ENCODE results near the gene PID1. TPM values are rescaled to one million over a fixed set of nuclear protein-coding genes. Genes with fewer than 3 reads are reported as not detected.

PID1 gene
- total RNA-seq, 2 donors from 2014 or later: 13.0 to 13.8 TPM

- ATAC-seq (no peak), DNase-seq (peak in 1 of 4 donors; percentile 20)
- Histone ChIP-seq H3K27ac (peak overlapping the region in 1 of 4 donors; percentile 49), H3K27me3 (no peaks in the 10 kb centered on the region), H3K4me1 (no peaks in the 10 kb centered on the region), H3K36me3 (replicated peaks in 1 of 2; ENCODE audit: insufficient read depth in 1 of 2, low read depth in 2 of 2) (no peaks in the 10 kb centered on the region), H3K9me3 (no peaks in the 10 kb centered on the region), H3K4me3 (no peak overlapping the region)
- TF ChIP-seq CTCF (IDR thresholded peaks at IDR 0.05): no peak
- TF ChIP-seq POLR2A (IDR thresholded peaks at IDR 0.05): no peak
- intact Hi-C loops (cut with DNase I): no loop called here
- WGBS, 2 donors: 27 to 45% methylated on average over 2 of the region's 2 CpGs
Measured at GRCh38 chr2:229301237-229301636, 30.1 kb upstream of the PID1 start.

GRCh38 chr2:229300790-229301189 is 29.7 kb upstream of the PID1 start:
- H3K27me3 ChIP-seq: no peaks in the 10 kb centered on the region
- no peaks in the 10 kb centered on the region for H3K4me1 ChIP-seq
- intact Hi-C loops (cut with DNase I): no loop called here
- 32 to 54% methylated on average over 3 of the region's 3 CpGs for WGBS, 2 donors
- H3K9me3 ChIP-seq: no peaks in the 10 kb centered on the region
- no peak overlapping the region for H3K4me3 ChIP-seq
- H3K36me3 ChIP-seq (replicated peaks in 1 of 2; ENCODE audit: insufficient read depth in 1 of 2, low read depth in 2 of 2): no peaks in the 10 kb centered on the region
- DNase-seq: no peak
- no peak for TF ChIP-seq POLR2A (IDR thresholded peaks at IDR 0.05)
- no peak for TF ChIP-seq CTCF (IDR thresholded peaks at IDR 0.05)
- no peak for ATAC-seq
- peak overlapping the region in 1 of 4 donors; percentile 49 for H3K27ac ChIP-seq

GRCh38 chr2:229300371-229300770 is 29.3 kb upstream of the PID1 start:
- Histone ChIP-seq H3K4me3 (no peak overlapping the region), H3K9me3 (no peaks in the 10 kb centered on the region), H3K36me3 (replicated peaks in 1 of 2; ENCODE audit: insufficient read depth in 1 of 2, low read depth in 2 of 2) (no peaks in the 10 kb centered on the region), H3K27ac (no peak overlapping the region), H3K4me1 (no peaks in the 10 kb centered on the region), H3K27me3 (no peaks in the 10 kb centered on the region)
- no peak for TF ChIP-seq CTCF (IDR thresholded peaks at IDR 0.05)
- TF ChIP-seq POLR2A (IDR thresholded peaks at IDR 0.05): no peak
- 23 to 35% methylated on average over 1 of the region's 1 CpG for WGBS, 2 donors
- DNase-seq (no peak), ATAC-seq (no peak)
- intact Hi-C loops (cut with DNase I): no loop called here

GRCh38 chr2:229297247-229297646 is 26.2 kb upstream of the PID1 start:
- intact Hi-C loops (cut with DNase I): no loop called here
- H3K4me3 ChIP-seq: no peak overlapping the region
- no peak for ATAC-seq

GRCh38 chr2:229296536-229296935 is 25.4 kb upstream of the PID1 start:
- no peak overlapping the region for H3K4me3 ChIP-seq
- intact Hi-C loops (cut with DNase I): no loop called here
- no peaks in the 10 kb centered on the region for H3K9me3 ChIP-seq
- no peaks in the 10 kb centered on the region for H3K27me3 ChIP-seq
- no peak overlapping the region for H3K27ac ChIP-seq
- H3K36me3 ChIP-seq (replicated peaks in 1 of 2; ENCODE audit: insufficient read depth in 1 of 2, low read depth in 2 of 2): no peaks in the 10 kb centered on the region
- TF ChIP-seq CTCF (IDR thresholded peaks at IDR 0.05) (no peak), POLR2A (IDR thresholded peaks at IDR 0.05) (no peak)
- DNase-seq (no peak), ATAC-seq (no peak)
- no peaks in the 10 kb centered on the region for H3K4me1 ChIP-seq
- WGBS, 2 donors: 46 to 65% methylated on average over 3 of the region's 3 CpGs

More at GRCh38 chr2:229297247-229297646, 26.2 kb upstream of the PID1 start:
- no peaks in the 10 kb centered on the region for H3K9me3 ChIP-seq
- no peaks in the 10 kb centered on the region for H3K27me3 ChIP-seq
- no peaks in the 10 kb centered on the region for H3K36me3 ChIP-seq (replicated peaks in 1 of 2; ENCODE audit: insufficient read depth in 1 of 2, low read depth in 2 of 2)
- H3K27ac ChIP-seq: no peak overlapping the region
- H3K4me1 ChIP-seq: no peaks in the 10 kb centered on the region
- 21 to 26% methylated on average over 6 of the region's 6 CpGs for WGBS, 2 donors
- TF ChIP-seq POLR2A (IDR thresholded peaks at IDR 0.05): no peak
- DNase-seq: peak in 1 of 4 donors; percentile 58

Data from body of pancreas (tissue), 4 donors.